Measurements from ENCODE around the gene PKDREJ.

PKDREJ gene

DNA sequence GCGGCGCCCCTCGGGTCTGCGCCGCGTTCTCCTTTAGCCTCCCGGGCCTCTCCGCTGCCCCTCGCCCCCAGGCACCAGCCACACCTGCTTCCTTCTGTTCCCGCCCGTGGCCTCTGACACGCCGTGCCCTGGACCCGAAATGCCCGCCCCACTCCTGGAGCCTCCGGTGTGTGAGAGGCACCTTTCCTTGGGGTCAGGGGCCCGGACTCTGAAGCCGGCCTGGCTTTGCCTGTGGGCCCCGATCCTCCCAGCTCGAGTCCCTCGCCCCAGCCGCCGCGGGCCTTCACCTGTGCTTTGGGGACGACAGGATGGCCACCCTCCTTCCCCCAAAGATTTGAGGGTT, 12.4 kb downstream of the PKDREJ start:
- H3K36me3 ChIP-seq (ENCODE audit: insufficient read depth, low read length): peaks cover under 1% of the 10 kb centered on the region
- H3K27ac ChIP-seq (ENCODE audit: low read depth, low read length, poor library complexity, severe bottlenecking): no peak overlapping the region
- H3K79me2 ChIP-seq (ENCODE audit: insufficient read depth, low read length): no peaks in the 10 kb centered on the region
- no peak for TF ChIP-seq EZH2 (IDR thresholded peaks at IDR 0.05; ENCODE audit: borderline replicate concordance, low read length)
- TF ChIP-seq, protein P1, sequence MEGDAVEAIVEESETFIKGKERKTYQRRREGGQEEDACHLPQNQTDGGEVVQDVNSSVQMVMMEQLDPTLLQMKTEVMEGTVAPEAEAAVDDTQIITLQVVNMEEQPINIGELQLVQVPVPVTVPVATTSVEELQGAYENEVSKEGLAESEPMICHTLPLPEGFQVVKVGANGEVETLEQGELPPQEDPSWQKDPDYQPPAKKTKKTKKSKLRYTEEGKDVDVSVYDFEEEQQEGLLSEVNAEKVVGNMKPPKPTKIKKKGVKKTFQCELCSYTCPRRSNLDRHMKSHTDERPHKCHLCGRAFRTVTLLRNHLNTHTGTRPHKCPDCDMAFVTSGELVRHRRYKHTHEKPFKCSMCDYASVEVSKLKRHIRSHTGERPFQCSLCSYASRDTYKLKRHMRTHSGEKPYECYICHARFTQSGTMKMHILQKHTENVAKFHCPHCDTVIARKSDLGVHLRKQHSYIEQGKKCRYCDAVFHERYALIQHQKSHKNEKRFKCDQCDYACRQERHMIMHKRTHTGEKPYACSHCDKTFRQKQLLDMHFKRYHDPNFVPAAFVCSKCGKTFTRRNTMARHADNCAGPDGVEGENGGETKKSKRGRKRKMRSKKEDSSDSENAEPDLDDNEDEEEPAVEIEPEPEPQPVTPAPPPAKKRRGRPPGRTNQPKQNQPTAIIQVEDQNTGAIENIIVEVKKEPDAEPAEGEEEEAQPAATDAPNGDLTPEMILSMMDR (IDR thresholded peaks at IDR 0.05; ENCODE audit: low read length): no peak
- no peak overlapping the region for H2AFZ ChIP-seq (ENCODE audit: low read length)
- H3K4me2 ChIP-seq (ENCODE audit: low read length): peak overlapping the region; percentile 76
- 0 out of 2 replicates have a peak, but pooled peaks cover 4% of the 10 kb centered on the region for H3K27me3 ChIP-seq (ENCODE audit: insufficient read depth, low read length)
- H3K4me1 ChIP-seq (ENCODE audit: insufficient read depth, low read length, severe bottlenecking): peaks cover 21% of the 10 kb centered on the region
- H3K4me3 ChIP-seq (ENCODE audit: low read depth, low read length, poor library complexity, severe bottlenecking): peak overlapping the region; percentile 84
- H3K9ac ChIP-seq (ENCODE audit: low read length): peak overlapping the region; percentile 94
- no peaks in the 10 kb centered on the region for H3K9me2 ChIP-seq (ENCODE audit: low read depth, low read length)
- H3K9me3 ChIP-seq (ENCODE audit: low read length): peaks cover 6% of the 10 kb centered on the region; the same call in 1 of the 2 replicates
- no peaks in the 10 kb centered on the region for H4K20me1 ChIP-seq (ENCODE audit: insufficient read depth, low read length)
- H3F3A ChIP-seq (ENCODE audit: insufficient read depth, low read length): no peaks in the 10 kb centered on the region

DNA sequence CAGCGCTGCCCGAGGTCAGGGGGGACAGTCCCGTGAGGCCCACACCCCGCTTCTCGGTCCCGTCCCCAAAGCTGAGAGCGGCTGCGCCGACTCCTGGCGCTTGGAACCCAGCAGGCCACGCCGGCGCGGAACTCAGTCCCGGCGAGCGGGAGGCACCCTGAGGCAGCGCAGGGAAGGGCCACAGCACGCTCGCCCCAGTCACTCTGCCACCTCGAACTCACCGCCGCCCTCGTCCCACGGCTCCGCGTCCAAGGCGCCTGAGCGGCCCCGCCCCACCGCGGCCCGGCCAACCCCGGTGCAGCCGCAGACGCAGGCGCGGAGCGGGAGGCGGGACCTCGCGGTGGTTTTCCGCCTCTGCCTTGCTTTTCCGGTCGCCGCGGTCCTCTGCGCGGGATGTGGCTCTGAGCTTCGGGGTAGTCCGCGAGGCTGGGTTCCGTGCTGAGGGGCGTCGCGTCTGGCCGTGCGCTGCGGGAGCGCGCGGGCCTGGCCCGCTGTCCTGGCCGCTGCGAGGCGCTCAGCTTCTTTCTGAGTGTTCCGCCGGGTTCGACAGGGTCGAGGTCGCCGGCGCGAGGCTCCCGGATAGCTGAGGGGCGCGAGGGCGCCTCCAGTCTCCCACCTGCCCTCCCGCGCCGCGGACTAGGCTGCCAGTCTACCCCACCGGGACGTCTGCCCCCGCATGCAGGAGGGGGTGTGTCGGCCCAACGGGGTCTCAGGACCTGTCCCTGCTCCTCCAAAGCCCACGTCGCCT, 12.9 kb downstream of the PKDREJ start, which contains the start of gene CDPF1:
CDPF1 (minus strand) TSS at position 259 of the 748 bp plus-strand sequence. CDS start 2,009 bp downstream, outside the sequence.
- Histone ChIP-seq H3K36me3 (ENCODE audit: insufficient read depth, low read length) (peaks cover 6% of the 10 kb centered on the region), H3F3A (ENCODE audit: insufficient read depth, low read length) (no peaks in the 10 kb centered on the region), H3K79me2 (ENCODE audit: insufficient read depth, low read length) (no peaks in the 10 kb centered on the region), H3K9ac (ENCODE audit: low read length) (peak within 1 kb of the TSS; percentile 94), H3K4me3 (ENCODE audit: low read depth, low read length, poor library complexity, severe bottlenecking) (peak within 1 kb of the TSS; percentile 84), H3K9me2 (ENCODE audit: low read depth, low read length) (no peaks in the 10 kb centered on the region), H3K27me3 (ENCODE audit: insufficient read depth, low read length) (0 out of 2 replicates have a peak, but pooled peaks cover under 1% of the 10 kb centered on the region), H3K27ac (ENCODE audit: low read depth, low read length, poor library complexity, severe bottlenecking) (peak within 1 kb of the TSS; percentile 22), H3K4me1 (ENCODE audit: insufficient read depth, low read length, severe bottlenecking) (peaks cover 21% of the 10 kb centered on the region), H3K4me2 (ENCODE audit: low read length) (peak within 1 kb of the TSS; percentile 76), H2AFZ (ENCODE audit: low read length) (no peak within 1 kb of the TSS), H3K9me3 (ENCODE audit: low read length) (peaks cover 6% of the 10 kb centered on the region; the same call in 1 of the 2 replicates), H4K20me1 (ENCODE audit: insufficient read depth, low read length) (no peaks in the 10 kb centered on the region)
- TF ChIP-seq EZH2 (IDR thresholded peaks at IDR 0.05; ENCODE audit: borderline replicate concordance, low read length): no peak
- TF ChIP-seq, protein P1 (IDR thresholded peaks at IDR 0.05; ENCODE audit: low read length): no peak

DNA sequence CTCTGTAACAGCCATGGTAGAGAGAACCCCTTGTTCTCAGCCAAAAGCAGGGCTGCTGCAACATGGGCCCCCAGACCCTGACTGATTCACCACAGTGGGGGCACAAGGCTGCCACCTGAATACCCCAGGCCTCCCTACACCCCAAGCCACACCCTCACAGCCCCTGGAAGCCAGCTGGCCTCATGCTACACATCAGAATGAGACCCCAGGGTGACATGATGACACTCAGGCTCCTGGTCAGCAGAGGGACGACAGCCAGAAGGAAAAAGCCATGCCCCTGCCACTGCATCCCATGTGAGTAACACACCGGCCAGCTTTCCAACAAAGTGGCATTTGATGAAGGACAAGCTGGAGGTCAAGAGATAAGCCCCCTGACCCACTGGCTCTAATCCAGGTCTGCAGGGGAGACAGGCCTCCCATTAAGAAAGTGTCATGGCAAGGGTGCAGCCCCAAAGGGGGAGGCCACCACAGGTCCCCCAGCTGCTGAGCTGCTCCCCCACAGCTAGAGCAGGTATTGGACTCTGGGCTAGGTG, 15.6 kb downstream of the PKDREJ start:
- no peak overlapping the region for H3K9ac ChIP-seq (ENCODE audit: low read length)
- H3K27me3 ChIP-seq (ENCODE audit: insufficient read depth, low read length): no peaks in the 10 kb centered on the region
- peaks cover 11% of the 10 kb centered on the region for H3K36me3 ChIP-seq (ENCODE audit: insufficient read depth, low read length)
- no peak overlapping the region for H3K4me3 ChIP-seq (ENCODE audit: low read depth, low read length, poor library complexity, severe bottlenecking)
- H3K9me2 ChIP-seq (ENCODE audit: low read depth, low read length): no peaks in the 10 kb centered on the region
- no peak overlapping the region for H2AFZ ChIP-seq (ENCODE audit: low read length)
- TF ChIP-seq EZH2 (IDR thresholded peaks at IDR 0.05; ENCODE audit: borderline replicate concordance, low read length): no peak
- TF ChIP-seq, protein P1 (IDR thresholded peaks at IDR 0.05; ENCODE audit: low read length): no peak
- H3F3A ChIP-seq (ENCODE audit: insufficient read depth, low read length): no peaks in the 10 kb centered on the region
- H3K4me2 ChIP-seq (ENCODE audit: low read length): no peak overlapping the region
- H3K27ac ChIP-seq (ENCODE audit: low read depth, low read length, poor library complexity, severe bottlenecking): no peak overlapping the region
- H4K20me1 ChIP-seq (ENCODE audit: insufficient read depth, low read length): no peaks in the 10 kb centered on the region
- H3K4me1 ChIP-seq (ENCODE audit: insufficient read depth, low read length, severe bottlenecking): peaks cover 21% of the 10 kb centered on the region
- H3K79me2 ChIP-seq (ENCODE audit: insufficient read depth, low read length): no peaks in the 10 kb centered on the region
- peaks cover 6% of the 10 kb centered on the region; the same call in 1 of the 2 replicates for H3K9me3 ChIP-seq (ENCODE audit: low read length)

Data from OCI-LY1 (cell line).